ENCODE results near the gene TIMP3.

DNA sequence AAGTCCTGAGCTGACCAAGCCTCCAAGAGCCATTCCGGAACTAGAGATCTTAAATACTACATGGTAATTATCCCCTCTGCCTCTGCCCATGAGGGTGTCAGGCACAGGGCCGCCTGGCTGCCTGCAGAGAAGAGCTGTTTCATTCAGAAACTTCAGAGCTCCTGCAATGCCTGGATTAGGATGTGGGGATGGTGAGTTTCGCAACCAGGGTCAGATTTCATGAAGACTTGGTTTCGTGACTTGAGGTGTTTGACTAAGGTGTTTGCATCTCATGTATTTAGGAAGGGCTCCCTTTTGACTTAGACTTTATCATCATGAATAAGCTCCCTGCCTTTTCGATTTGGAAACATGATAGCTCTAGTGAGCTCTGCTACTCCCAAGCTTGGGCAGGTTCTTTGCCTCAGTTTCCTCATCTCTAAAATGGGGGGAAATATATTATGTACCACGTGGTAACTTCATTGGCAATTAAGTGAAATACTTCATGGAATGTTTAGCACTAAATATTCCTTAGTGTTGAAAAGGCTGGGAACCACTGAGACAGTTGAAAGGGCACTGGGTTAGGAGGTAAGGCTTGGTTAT, 9.1 kb downstream of the TIMP3 start:
- TF ChIP-seq, protein P1, sequence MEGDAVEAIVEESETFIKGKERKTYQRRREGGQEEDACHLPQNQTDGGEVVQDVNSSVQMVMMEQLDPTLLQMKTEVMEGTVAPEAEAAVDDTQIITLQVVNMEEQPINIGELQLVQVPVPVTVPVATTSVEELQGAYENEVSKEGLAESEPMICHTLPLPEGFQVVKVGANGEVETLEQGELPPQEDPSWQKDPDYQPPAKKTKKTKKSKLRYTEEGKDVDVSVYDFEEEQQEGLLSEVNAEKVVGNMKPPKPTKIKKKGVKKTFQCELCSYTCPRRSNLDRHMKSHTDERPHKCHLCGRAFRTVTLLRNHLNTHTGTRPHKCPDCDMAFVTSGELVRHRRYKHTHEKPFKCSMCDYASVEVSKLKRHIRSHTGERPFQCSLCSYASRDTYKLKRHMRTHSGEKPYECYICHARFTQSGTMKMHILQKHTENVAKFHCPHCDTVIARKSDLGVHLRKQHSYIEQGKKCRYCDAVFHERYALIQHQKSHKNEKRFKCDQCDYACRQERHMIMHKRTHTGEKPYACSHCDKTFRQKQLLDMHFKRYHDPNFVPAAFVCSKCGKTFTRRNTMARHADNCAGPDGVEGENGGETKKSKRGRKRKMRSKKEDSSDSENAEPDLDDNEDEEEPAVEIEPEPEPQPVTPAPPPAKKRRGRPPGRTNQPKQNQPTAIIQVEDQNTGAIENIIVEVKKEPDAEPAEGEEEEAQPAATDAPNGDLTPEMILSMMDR (conservative IDR thresholded peaks at IDR 0.05 in 1 of 2, IDR thresholded peaks at IDR 0.05 in 1 of 2; ENCODE audit: extremely low read depth in 1 of 2, insufficient read depth in 1 of 2, low read depth in 1 of 2, low read length in 2 of 2) = no peak
- TF ChIP-seq EZH2 (IDR thresholded peaks at IDR 0.05; ENCODE audit: borderline replicate concordance, low read length) = no peak
